T-helper 22 cell (primary cell): ENCODE data around the gene MCOLN1.

Experiments used
- DNase-seq: peaks from one replicate; pipeline ENCODE4 v3.0.0-alpha.2; 2020; ENCODE audit warnings: low read depth

The MCOLN1 gene

GRCh38 chr19:7522072-7522922 is at the start of gene MCOLN1:
MCOLN1 (plus strand) TSS chr19:7522624; CDS start chr19:7522751, 127 bp downstream.
- DNase-seq: peak; percentile 99

GRCh38 chr19:7475665-7476064 is 46.8 kb upstream of the MCOLN1 start:
- no peak for DNase-seq

GRCh38 chr19:7476241-7476640 is 46.2 kb upstream of the MCOLN1 start:
- no peak for DNase-seq

GRCh38 chr19:7476777-7477494 is 45.5 kb upstream of the MCOLN1 start:
- DNase-seq: no peak

GRCh38 chr19:7477758-7478157 is 44.7 kb upstream of the MCOLN1 start:
- no peak for DNase-seq

GRCh38 chr19:7478173-7478842 is 44.1 kb upstream of the MCOLN1 start:
- DNase-seq: no peak

GRCh38 chr19:7478843-7479227 is 43.6 kb upstream of the MCOLN1 start:
- DNase-seq: no peak

- no peak for DNase-seq
Observed at GRCh38 chr19:7480222-7480969, 42.0 kb upstream of the MCOLN1 start.

GRCh38 chr19:7480970-7481255 is 41.5 kb upstream of the MCOLN1 start:
- no peak for DNase-seq

- DNase-seq: no peak
Observed at GRCh38 chr19:7482584-7483439, 39.6 kb upstream of the MCOLN1 start.

- no peak for DNase-seq
Observed at GRCh38 chr19:7483720-7484201, 38.7 kb upstream of the MCOLN1 start.

- DNase-seq: no peak
Observed at GRCh38 chr19:7486923-7487322, 35.5 kb upstream of the MCOLN1 start.

- peak; percentile 73 for DNase-seq
Observed at GRCh38 chr19:7488736-7489353, 33.6 kb upstream of the MCOLN1 start, which contains the start of gene PEX11G. PEX11G (minus strand) TSS chr19:7489035; CDS start chr19:7489010, 25 bp downstream.

GRCh38 chr19:7489609-7490044 is 32.8 kb upstream of the MCOLN1 start:
- DNase-seq: no peak

- no peak for DNase-seq
Observed at GRCh38 chr19:7492142-7492541, 30.3 kb upstream of the MCOLN1 start.

GRCh38 chr19:7492558-7492957 is 29.9 kb upstream of the MCOLN1 start:
- DNase-seq: no peak

GRCh38 chr19:7494416-7495098 is 27.9 kb upstream of the MCOLN1 start:
- DNase-seq: no peak

GRCh38 chr19:7497292-7497691 is 25.1 kb upstream of the MCOLN1 start:
- DNase-seq: no peak

- no peak for DNase-seq
Observed at GRCh38 chr19:7500811-7501450, 21.5 kb upstream of the MCOLN1 start.
